CD14-positive monocyte (primary cell): ENCODE measurements around the gene RPL27. TPM values are rescaled to one million over a fixed set of nuclear protein-coding genes. Genes with fewer than 3 reads are reported as not detected.

Experiments used
- DNase-seq, 3 donors: peaks; one replicate each; pipeline ENCODE4 v3.0.0-alpha.2; 2011 to 2022
- H2AFZ ChIP-seq: 2 replicates; pipeline ENCODE4 v1.6.0; 2012; ENCODE audit warnings: mild to moderate bottlenecking, low read depth, low read length, inconsistent platforms; ENCODE audit not compliant: insufficient read depth, poor library complexity, severe bottlenecking
- H3K27ac ChIP-seq, 2 donors: 1 replicate in 1 of 2; 2 replicates in 1 of 2; pipeline ENCODE4 v1.5.1; 2012 to 2013; ENCODE audit warnings: low read length in 2 of 2, control low read depth in 1 of 2, inconsistent platforms in 1 of 2, low read depth in 1 of 2, mild to moderate bottlenecking in 1 of 2
- H3K27me3 ChIP-seq, 2 donors: one replicate each; pipeline versions ENCODE4 v1.6.0 to v1.6.1; 2011 to 2013; ENCODE audit warnings: low read length in 2 of 2; ENCODE audit not compliant: control insufficient read depth in 2 of 2, insufficient read depth in 2 of 2
- H3K36me3 ChIP-seq, 2 donors: replicated peaks in 1 of 2; 1 replicate in 1 of 2; 2 replicates in 1 of 2; pipeline versions ENCODE4 v1.5.1 to v1.6.1; 2012 to 2013; ENCODE audit warnings: low read length in 2 of 2, control low read depth in 1 of 2, inconsistent platforms in 1 of 2, mild to moderate bottlenecking in 1 of 2; ENCODE audit not compliant: insufficient read depth in 2 of 2, control insufficient read depth in 1 of 2
- H3K4me1 ChIP-seq, 2 donors: 1 replicate in 1 of 2; 2 replicates in 1 of 2; pipeline versions ENCODE4 v1.5.1 to v1.6.1; 2012 to 2013; ENCODE audit warnings: low read length in 2 of 2, control low read depth in 1 of 2, inconsistent platforms in 1 of 2, mild to moderate bottlenecking in 1 of 2, moderate library complexity in 1 of 2; ENCODE audit not compliant: insufficient read depth in 2 of 2, control insufficient read depth in 1 of 2
- H3K4me2 ChIP-seq: replicated peaks from 2 replicates; pipeline ENCODE3; 2012; ENCODE audit warnings: low read length, moderate library complexity, mild to moderate bottlenecking; ENCODE audit not compliant: poor library complexity, severe bottlenecking; ENCODE audit errors: extremely low read depth
- H3K4me3 ChIP-seq, 3 experiments: fragments of 200-600 bp in 1 of 3; sonication (generic) in 1 of 3; replicated peaks in 1 of 3; 1 replicate in 2 of 3; 2 replicates in 1 of 3; pipeline ENCODE4 v1.5.1; 2011 to 2013; ENCODE audit warnings: low read length in 3 of 3, mild to moderate bottlenecking in 3 of 3, control low read depth in 2 of 3, low read depth in 2 of 3, inconsistent platforms in 1 of 3, moderate library complexity in 1 of 3
- H3K79me2 ChIP-seq: 2 replicates; pipeline ENCODE4 v1.6.0; 2012; ENCODE audit warnings: mild to moderate bottlenecking, control low read depth, inconsistent platforms, low read length, moderate library complexity; ENCODE audit not compliant: insufficient read depth
- H3K9ac ChIP-seq: 2 replicates; pipeline ENCODE4 v1.6.0; 2017; ENCODE audit warnings: low read length, mild to moderate bottlenecking; ENCODE audit not compliant: insufficient read depth, poor library complexity, severe bottlenecking
- H3K9me3 ChIP-seq, 2 donors: replicated peaks in 1 of 2; 1 replicate in 1 of 2; 2 replicates in 1 of 2; pipeline versions ENCODE4 v1.5.1 to v1.6.1; 2012 to 2013; ENCODE audit warnings: low read length in 2 of 2, control low read depth in 1 of 2; ENCODE audit not compliant: control insufficient read depth in 1 of 2, insufficient read depth in 1 of 2
- H4K20me1 ChIP-seq: 2 replicates; pipeline ENCODE4 v1.6.0; 2012; ENCODE audit warnings: mild to moderate bottlenecking, low read length, control low read depth, moderate library complexity; ENCODE audit not compliant: insufficient read depth
- H3K27ac Mint-ChIP-seq, 7 donors: one replicate each; pipeline ENCODE4 v1.8.0; 2020; ENCODE audit warnings: mild to moderate bottlenecking in 7 of 7, mixed read lengths in 7 of 7, moderate library complexity in 6 of 7, inconsistent platforms in 2 of 7
- H3K27me3 Mint-ChIP-seq, 3 donors: one replicate each; pipeline ENCODE4 v1.8.0; 2021 to 2022; ENCODE audit warnings: low read depth in 3 of 3, mild to moderate bottlenecking in 3 of 3, mixed read lengths in 3 of 3, moderate library complexity in 3 of 3, inconsistent platforms in 1 of 3
- H3K36me3 Mint-ChIP-seq, 2 donors: one replicate each; pipeline ENCODE4 v1.8.0; 2020; ENCODE audit warnings: mixed read lengths in 2 of 2, inconsistent platforms in 1 of 2, mild to moderate bottlenecking in 1 of 2
- H3K4me1 Mint-ChIP-seq: one replicate; pipeline ENCODE4 v1.8.0; 2020; ENCODE audit warnings: mild to moderate bottlenecking, mixed read lengths
- H3K4me3 Mint-ChIP-seq, 2 donors: one replicate each; pipeline ENCODE4 v1.8.0; 2020; ENCODE audit warnings: mild to moderate bottlenecking in 2 of 2, mixed read lengths in 2 of 2, moderate library complexity in 1 of 2
- H3K9me3 Mint-ChIP-seq, 7 donors: one replicate each; pipeline ENCODE4 v1.8.0; 2020 to 2022; ENCODE audit warnings: mixed read lengths in 7 of 7, mild to moderate bottlenecking in 6 of 7, moderate library complexity in 6 of 7, inconsistent platforms in 2 of 7
- WGBS: methylation state at CpG from one replicate; pipeline ENCODE4 v1.1.5; 2013; ENCODE audit warnings: missing lambda C conversion rate; ENCODE audit not compliant: insufficient coverage; 5-methylcytosine and 5-hydroxymethylcytosine counted together
- intact Hi-C, 2 donors: fragments of 100-400 bp; cut with micrococcal nuclease; formaldehyde crosslinking; loops; one replicate each; pipeline versions ENCODE4 v1.15.0 to v1.15.1; 2023
- polyA plus RNA-seq, 3 donors: library from polyadenylated mRNA; depleted of rRNA in 1 of 3; unstranded in 2 of 3; stranded (reverse) in 1 of 3; fragments of 300-500 nt in 2 of 3; fragments of >200 nt in 1 of 3; fragmentation: Illumina TruSeq in 2 of 3; gene quantifications; 1 replicate in 2 of 3; 2 replicates in 1 of 3; pipeline ENCODE4 v1.2.3, GENCODE V29; 2012 to 2021
- small RNA-seq: library from RNA; depleted of rRNA; stranded (forward); fragments of <200 nt; gene quantifications from one replicate; pipeline ENCODE3, GENCODE V24; 2012; ENCODE audit warnings: low read depth; ENCODE audit not compliant: insufficient read length
- TF ChIP-seq, protein P1 (sequence below): fragments of 200-600 bp; IDR thresholded peaks from one replicate; pipeline ENCODE4 v1.8.0; 2022; ENCODE audit warnings: antibody characterized with exemption, mild to moderate bottlenecking

RPL27 gene
- polyA plus RNA-seq, 3 donors: 1,073 to 2,156 (median 1,232) TPM

DNA sequence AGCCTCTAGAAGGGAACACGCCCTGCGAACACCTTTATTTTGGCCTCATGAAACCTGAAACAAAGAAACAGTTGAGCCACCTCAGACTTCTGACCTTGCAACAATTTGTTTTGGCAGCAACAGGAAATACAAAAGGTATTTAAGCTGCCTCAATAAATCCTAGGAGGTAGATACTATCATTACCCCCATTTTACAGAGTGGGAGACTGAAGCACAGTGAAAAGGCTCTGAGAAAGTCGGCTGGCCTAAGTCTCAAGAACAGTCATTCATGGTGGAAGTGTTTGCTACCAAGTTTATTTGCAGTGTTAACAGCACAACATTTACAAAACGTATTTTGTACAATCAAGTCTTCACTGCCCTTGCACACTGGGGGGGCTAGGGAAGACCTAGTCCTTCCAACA is 45.8 kb downstream of the RPL27 start:
- H3K4me2 ChIP-seq: no peak overlapping the region
- H3K79me2 ChIP-seq: no peaks in the 10 kb centered on the region
- Mint-ChIP-seq H3K27ac (peak overlapping the region in 1 of 7 donors; percentile 57), H3K9me3 (no peaks in the 10 kb centered on the region), H3K36me3 (peaks cover 30 to 45% of the 10 kb centered on the region in 2 donors), H3K4me1 (no peaks in the 10 kb centered on the region), H3K4me3 (no peak overlapping the region), H3K27me3 (no peaks in the 10 kb centered on the region)
- H2AFZ ChIP-seq: no peak overlapping the region
- no peak overlapping the region for H3K4me3 ChIP-seq
- peak overlapping the region in 1 of 2 donors; percentile 13 for H3K27ac ChIP-seq
- no peaks in the 10 kb centered on the region for H3K27me3 ChIP-seq
- H3K9ac ChIP-seq: no peak overlapping the region
- intact Hi-C loops: no loop called here
- WGBS: 92% methylated on average over 2 of the region's 4 CpGs
- H3K9me3 ChIP-seq: no peaks in the 10 kb centered on the region
- peaks cover 3 to 38% of the 10 kb centered on the region in 2 donors for H3K36me3 ChIP-seq
- TF ChIP-seq, protein P1, sequence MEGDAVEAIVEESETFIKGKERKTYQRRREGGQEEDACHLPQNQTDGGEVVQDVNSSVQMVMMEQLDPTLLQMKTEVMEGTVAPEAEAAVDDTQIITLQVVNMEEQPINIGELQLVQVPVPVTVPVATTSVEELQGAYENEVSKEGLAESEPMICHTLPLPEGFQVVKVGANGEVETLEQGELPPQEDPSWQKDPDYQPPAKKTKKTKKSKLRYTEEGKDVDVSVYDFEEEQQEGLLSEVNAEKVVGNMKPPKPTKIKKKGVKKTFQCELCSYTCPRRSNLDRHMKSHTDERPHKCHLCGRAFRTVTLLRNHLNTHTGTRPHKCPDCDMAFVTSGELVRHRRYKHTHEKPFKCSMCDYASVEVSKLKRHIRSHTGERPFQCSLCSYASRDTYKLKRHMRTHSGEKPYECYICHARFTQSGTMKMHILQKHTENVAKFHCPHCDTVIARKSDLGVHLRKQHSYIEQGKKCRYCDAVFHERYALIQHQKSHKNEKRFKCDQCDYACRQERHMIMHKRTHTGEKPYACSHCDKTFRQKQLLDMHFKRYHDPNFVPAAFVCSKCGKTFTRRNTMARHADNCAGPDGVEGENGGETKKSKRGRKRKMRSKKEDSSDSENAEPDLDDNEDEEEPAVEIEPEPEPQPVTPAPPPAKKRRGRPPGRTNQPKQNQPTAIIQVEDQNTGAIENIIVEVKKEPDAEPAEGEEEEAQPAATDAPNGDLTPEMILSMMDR: no peak
- H4K20me1 ChIP-seq: no peaks in the 10 kb centered on the region
- DNase-seq: no peak
- H3K4me1 ChIP-seq: no peaks in the 10 kb centered on the region

DNA sequence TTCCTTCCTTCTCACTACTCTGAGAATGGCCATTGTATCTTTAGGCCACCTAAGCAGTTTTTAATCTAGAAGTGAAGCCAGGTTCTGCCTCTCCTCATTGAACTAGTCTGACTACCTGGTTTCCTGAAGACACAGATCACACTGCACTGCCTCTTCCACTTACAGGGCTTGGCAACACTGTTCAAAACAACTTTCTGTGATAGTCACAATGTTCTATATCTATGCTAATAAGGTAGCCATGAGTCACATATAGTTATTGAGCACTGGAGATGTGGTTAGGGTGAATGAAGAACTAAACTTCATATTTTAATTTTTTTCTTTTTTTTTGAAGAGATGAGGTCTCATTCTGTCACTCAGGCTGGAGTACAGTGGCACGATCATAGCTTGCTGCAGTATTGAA is 53.8 kb downstream of the RPL27 start:
- H3K36me3 Mint-ChIP-seq: peaks cover 42 to 89% of the 10 kb centered on the region in 2 donors
- Histone ChIP-seq H3K27ac (no peak overlapping the region), H3K27me3 (no peaks in the 10 kb centered on the region), H3K9me3 (no peaks in the 10 kb centered on the region), H3K79me2 (no peaks in the 10 kb centered on the region), H2AFZ (no peak overlapping the region), H3K9ac (no peak overlapping the region), H4K20me1 (no peaks in the 10 kb centered on the region), H3K4me2 (no peak overlapping the region), H3K36me3 (peaks cover 22 to 84% of the 10 kb centered on the region in 2 donors), H3K4me1 (no peaks in the 10 kb centered on the region), H3K4me3 (no peak overlapping the region)
- H3K9me3 Mint-ChIP-seq: no peaks in the 10 kb centered on the region
- TF ChIP-seq, protein P1: no peak
- WGBS: no CpG with 5 or more reads among the region's 1 CpG
- no peaks in the 10 kb centered on the region for H3K4me1 Mint-ChIP-seq
- H3K27ac Mint-ChIP-seq: no peak overlapping the region
- no peak for DNase-seq
- H3K4me3 Mint-ChIP-seq: no peak overlapping the region
- intact Hi-C loops: no loop called here
- H3K27me3 Mint-ChIP-seq: no peaks in the 10 kb centered on the region

Small RNA genes within 50 kb of the gene (small RNA-seq; reads per million reads assigned to genes)
- not detected for gene AARSD1

Other genes with a start within 250 kb of the RPL27 start
- gene RAMP2, start 237.2 kb upstream of the RPL27 start, polyA plus RNA-seq: not detected
- gene VPS25, start 225.0 kb upstream of the RPL27 start, polyA plus RNA-seq: 100 to 1,000 TPM in 2 of 3 donors, 10 to 100 TPM in 1; 71.3 to 125 (median 104) TPM
- not detected for gene WNK4, start 217.8 kb upstream of the RPL27 start, polyA plus RNA-seq
- gene COA3, start 199.7 kb upstream of the RPL27 start, polyA plus RNA-seq: 100 to 1,000 TPM in 2 of 3 donors, 10 to 100 TPM in 1; 21.5 to 171 (median 156) TPM
- not detected for gene CNTD1, start 199.6 kb upstream of the RPL27 start, polyA plus RNA-seq
- 100 to 1,000 TPM in 1 of 3 donors, 10 to 100 TPM in 2; 68.1 to 105 (median 91.8) TPM for gene BECN1, start 174.1 kb upstream of the RPL27 start, polyA plus RNA-seq
- gene PSME3, start 165.0 kb upstream of the RPL27 start, polyA plus RNA-seq: 100 to 1,000 TPM in 2 of 3 donors, 10 to 100 TPM in 1; 61.9 to 137 (median 124) TPM
- gene AOC2, start 153.8 kb upstream of the RPL27 start, polyA plus RNA-seq: 1 to 10 TPM in 1 of 3 donors, under 1 TPM in 1, not detected in 1; 0.09 to 1.6 TPM
- gene AOC3, start 147.2 kb upstream of the RPL27 start, polyA plus RNA-seq: under 1 TPM in 1 of 3 donors, not detected in 2; 0.85 TPM
- not detected for gene G6PC1, start 97.6 kb upstream of the RPL27 start, polyA plus RNA-seq
- 10 to 100 TPM; 14.4 to 31.8 (median 17.4) TPM for gene AARSD1, start 34.0 kb upstream of the RPL27 start, polyA plus RNA-seq
- gene PTGES3L, start 18.3 kb upstream of the RPL27 start, polyA plus RNA-seq: under 1 TPM in 1 of 3 donors, not detected in 2; 0.32 TPM
- gene RUNDC1, start 17.9 kb upstream of the RPL27 start, polyA plus RNA-seq: 10 to 100 TPM in 1 of 3 donors, 1 to 10 TPM in 2; 7.5 to 10.3 (median 9.9) TPM
- 100 to 1,000 TPM in 2 of 3 donors, 10 to 100 TPM in 1; 76.9 to 152 (median 106) TPM for gene IFI35, start 8.4 kb downstream of the RPL27 start, polyA plus RNA-seq
- 10 to 100 TPM; 12.7 to 39.5 (median 38.0) TPM for gene VAT1, start 24.0 kb downstream of the RPL27 start, polyA plus RNA-seq
- not detected for gene RND2, start 26.8 kb downstream of the RPL27 start, polyA plus RNA-seq
- gene BRCA1, start 126.9 kb downstream of the RPL27 start, polyA plus RNA-seq: 1 to 10 TPM in 2 of 3 donors, under 1 TPM in 1; 0.87 to 2.6 (median 1.9) TPM
- 10 to 100 TPM; 40.4 to 88.5 (median 64.0) TPM for gene NBR1, start 172.8 kb downstream of the RPL27 start, polyA plus RNA-seq
- gene TMEM106A, start 213.5 kb downstream of the RPL27 start, polyA plus RNA-seq: 10 to 100 TPM in 1 of 3 donors, 1 to 10 TPM in 2; 6.9 to 26.6 (median 8.0) TPM
- not detected for gene CCDC200, start 230.2 kb downstream of the RPL27 start, polyA plus RNA-seq
- not detected for gene RNU2-1, start 235.6 kb downstream of the RPL27 start, polyA plus RNA-seq